Endothelial cell of umbilical vein (primary cell): ENCODE results near the gene MPL. TPM values are rescaled to one million over a fixed set of nuclear protein-coding genes. Genes with fewer than 3 reads are reported as not detected.

ENCODE experiments used
- BruUV-seq: library from RNA; stranded (reverse); fragments of 400-500 nt; replicated peaks from 2 replicates; lab custom pipeline; 2021; lab: Mats Ljungman, UMichigan
- CTCF ChIA-PET: fragments of 300-600, 350-600 bp; sonication (Branson Sonifier 250); formaldehyde crosslinking; loops from one replicate; lab custom pipeline; 2021; ENCODE audit warnings: antibody characterized with exemption, inconsistent platforms; lab: Charles Lee
- POLR2A ChIA-PET: fragments of 300-600, 350-600 bp; sonication (Branson Sonifier 250); formaldehyde crosslinking; loops from one replicate; lab custom pipeline; 2021; ENCODE audit warnings: antibody characterized with exemption, inconsistent platforms; lab: Charles Lee
- DNase-seq: peaks from one replicate; pipeline ENCODE4 v3.0.0-alpha.2; 2011; ENCODE audit warnings: low read depth, low spot score
- FAIRE-seq: peaks from 2 replicates; lab custom pipeline; 2011; peaks lifted over from hg19 to GRCh38; lab: Jason Lieb, UNC
- H2AFZ ChIP-seq: 2 replicates; pipeline ENCODE4 v1.6.0; 2012; ENCODE audit warnings: low read depth, low read length, control low read depth, inconsistent platforms
- H3K27ac ChIP-seq: 2 replicates; pipeline ENCODE4 v1.5.1; 2011; ENCODE audit warnings: low read depth, mild to moderate bottlenecking, control low read depth, low read length, moderate library complexity; ENCODE audit not compliant: insufficient read depth
- H3K27me3 ChIP-seq, 2 experiments: 2 replicates each; pipeline versions ENCODE4 v1.6.0 to v1.6.1; 2011; ENCODE audit warnings: low read length in 2 of 2, mixed read lengths in 1 of 2; ENCODE audit not compliant: control insufficient read depth in 2 of 2, insufficient read depth in 2 of 2
- H3K36me3 ChIP-seq, 2 experiments: 2 replicates in 1 of 2; 3 replicates in 1 of 2; pipeline ENCODE4 v1.5.1; 2011; ENCODE audit warnings: low read length in 2 of 2, mild to moderate bottlenecking in 1 of 2, moderate library complexity in 1 of 2; ENCODE audit not compliant: control insufficient read depth in 2 of 2, insufficient read depth in 2 of 2; ENCODE audit errors: extremely low read depth in 1 of 2
- H3K4me1 ChIP-seq: 3 replicates; pipeline ENCODE4 v1.5.1; 2011; ENCODE audit warnings: mild to moderate bottlenecking, low read length; ENCODE audit not compliant: control insufficient read depth, insufficient read depth; ENCODE audit errors: extremely low read depth
- H3K4me2 ChIP-seq: 2 replicates; pipeline ENCODE4 v1.6.1; 2011; ENCODE audit warnings: low read length, control low read depth, mixed read lengths; ENCODE audit not compliant: insufficient read depth
- H3K4me3 ChIP-seq, 3 experiments: fragments of 200-600 bp in 1 of 3; sonication (generic), shearing (Covaris generic) in 1 of 3; replicated peaks in 1 of 3; 2 replicates each; pipeline ENCODE4 v1.5.1; 2011 to 2016; ENCODE audit warnings: control low read depth in 3 of 3, low read length in 3 of 3, mild to moderate bottlenecking in 2 of 3, inconsistent platforms in 1 of 3, low read depth in 1 of 3, moderate library complexity in 1 of 3; ENCODE audit not compliant: insufficient read depth in 1 of 3
- H3K79me2 ChIP-seq: 2 replicates; pipeline ENCODE4 v1.6.0; 2012; ENCODE audit warnings: low read length, inconsistent platforms; ENCODE audit not compliant: control insufficient read depth, insufficient read depth
- H3K9ac ChIP-seq: replicated peaks from 2 replicates; pipeline ENCODE3; 2011; ENCODE audit warnings: low read length, control low read depth; ENCODE audit not compliant: insufficient read depth; ENCODE audit errors: extremely low read depth
- H3K9me1 ChIP-seq: replicated peaks from 3 replicates; pipeline ENCODE4 v1.6.0; 2011; ENCODE audit warnings: mild to moderate bottlenecking, low read length; ENCODE audit not compliant: control insufficient read depth, insufficient read depth; ENCODE audit errors: extremely low read depth
- H3K9me3 ChIP-seq: replicated peaks from 2 replicates; pipeline ENCODE4 v1.5.1; 2012; ENCODE audit warnings: low read length, inconsistent platforms; ENCODE audit not compliant: control insufficient read depth, insufficient read depth
- H4K20me1 ChIP-seq: replicated peaks from 2 replicates; pipeline ENCODE3; 2011; ENCODE audit warnings: mild to moderate bottlenecking, low read length; ENCODE audit not compliant: control insufficient read depth, insufficient read depth; ENCODE audit errors: extremely low read depth
- EZH2 ChIP-seq: IDR thresholded peaks from 2 replicates; pipeline ENCODE4 v1.6.1; 2012; ENCODE audit warnings: borderline replicate concordance, low read depth, mild to moderate bottlenecking, moderate library complexity, low read length, inconsistent platforms; ENCODE audit not compliant: severe bottlenecking
- FOS ChIP-seq: IDR thresholded peaks from 2 replicates; pipeline ENCODE4 v1.6.1; 2011; ENCODE audit warnings: mild to moderate bottlenecking, low read length, moderate library complexity, borderline replicate concordance; ENCODE audit not compliant: insufficient read depth
- GATA2 ChIP-seq: IDR thresholded peaks from 2 replicates; pipeline ENCODE4 v1.7.0; 2011; ENCODE audit warnings: low read depth, mild to moderate bottlenecking, moderate library complexity, mixed read lengths, low read length; ENCODE audit not compliant: insufficient read length, insufficient read depth
- JUN ChIP-seq: IDR thresholded peaks from 2 replicates; pipeline ENCODE4 v1.6.1; 2011; ENCODE audit warnings: borderline replicate concordance, low read depth; ENCODE audit not compliant: insufficient read length, insufficient read depth
- MAX ChIP-seq: IDR thresholded peaks from 2 replicates; pipeline ENCODE4 v1.6.1; 2011; ENCODE audit not compliant: insufficient read depth, insufficient read length
- MYC ChIP-seq: IDR thresholded peaks from one replicate; pipeline ENCODE4 v1.6.1; 2011; ENCODE audit warnings: mild to moderate bottlenecking, low read depth, low read length
- POLR2A ChIP-seq: IDR thresholded peaks from 2 replicates; pipeline ENCODE4 v1.6.1; 2012; ENCODE audit warnings: low read depth, mild to moderate bottlenecking, control low read depth, low read length
- POLR2AphosphoS5 ChIP-seq: IDR thresholded peaks from 2 replicates; pipeline ENCODE4 v1.6.1; 2012; ENCODE audit warnings: low read depth, mild to moderate bottlenecking, control low read depth, low read length, moderate library complexity; ENCODE audit not compliant: insufficient read depth
- dilution Hi-C: fragments of 300-500 bp; cut with MboI; formaldehyde crosslinking; loops from one replicate; pipeline ENCODE4 v1.15.0; 2019; ENCODE audit warnings: low sequenced_read_pairs; ENCODE audit not compliant: extremely low pct_ligation_motif_present
- intact Hi-C: fragments of 100-400 bp; cut with micrococcal nuclease; formaldehyde crosslinking; loops from one replicate; pipeline ENCODE4 v1.10.0; 2022
- polyA plus RNA-seq, 4 experiments: library from polyadenylated mRNA; depleted of rRNA in 3 of 4; stranded (reverse) in 3 of 4; unstranded in 1 of 4; fragments of >200 nt; gene quantifications; 2 replicates each; pipeline versions ENCODE4 v1.2.1 to v1.2.3, GENCODE V29; 2011 to 2012; ENCODE audit warnings: missing spikeins in 1 of 4
- total RNA-seq: library from RNA; stranded (reverse); gene quantifications from 2 replicates; pipeline ENCODE4 v1.2.3, GENCODE V29; 2021
- TF ChIP-seq, protein P1 (sequence below), 2 donors: IDR thresholded peaks; 1 replicate in 1 of 2; 2 replicates in 1 of 2; pipeline ENCODE4 v1.5.1; 2011; ENCODE audit warnings: low read length in 2 of 2, mild to moderate bottlenecking in 2 of 2, moderate library complexity in 2 of 2, control low read depth in 1 of 2, inconsistent platforms in 1 of 2, low read depth in 1 of 2; ENCODE audit not compliant: insufficient read depth in 1 of 2; ENCODE audit errors: extremely low read depth in 1 of 2

The MPL gene
- total and polyA plus RNA-seq, 2 donors (not counting 3 experiments of a cell fraction or from before 2014, with no cell fraction given): 0.14 to 0.24 TPM

DNA sequence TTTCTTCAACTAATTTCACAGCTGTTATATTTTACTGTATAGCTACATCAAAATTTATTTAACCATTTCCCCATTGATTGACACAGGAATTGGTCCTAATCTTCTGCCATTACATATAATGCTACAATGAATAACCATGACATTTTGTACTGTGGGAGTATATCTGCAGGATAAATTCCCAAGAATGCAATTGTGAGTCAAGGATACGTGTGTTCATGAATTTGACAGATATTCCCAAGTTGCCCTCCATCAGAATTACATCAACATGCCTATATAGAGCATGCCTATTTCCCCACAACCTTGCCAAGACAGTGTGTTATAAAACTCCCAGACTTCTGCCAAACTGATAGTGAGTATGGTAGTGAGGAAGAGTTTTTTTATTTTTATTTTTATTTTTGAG lies 39.6 kb upstream of the MPL start:
- Histone ChIP-seq H3K9me1 (no peaks in the 10 kb centered on the region), H3K9ac (no peak overlapping the region), H2AFZ (no peak overlapping the region), H3K4me1 (peaks cover 47% of the 10 kb centered on the region), H3K4me3 (no peak overlapping the region), H3K4me2 (no peak overlapping the region), H3K79me2 (peaks cover 23% of the 10 kb centered on the region), H3K36me3 (peaks cover 0 to 4% of the 10 kb centered on the region in 2 experiments), H3K27ac (no peak overlapping the region), H3K27me3 (no peaks in the 10 kb centered on the region), H4K20me1 (no peaks in the 10 kb centered on the region), H3K9me3 (no peaks in the 10 kb centered on the region)
- CTCF ChIA-PET: no interaction called here
- dilution Hi-C loops (no loop called here), intact Hi-C loops (no loop called here)
- no TSS peak for BruUV-seq
- DNase-seq: no peak
- no peak for FAIRE-seq
- no peak for TF ChIP-seq EZH2
- TF ChIP-seq JUN: no peak
- TF ChIP-seq MAX: no peak
- no peak for TF ChIP-seq FOS
- no peak for TF ChIP-seq MYC
- no peak for TF ChIP-seq GATA2
- TF ChIP-seq, protein P1, sequence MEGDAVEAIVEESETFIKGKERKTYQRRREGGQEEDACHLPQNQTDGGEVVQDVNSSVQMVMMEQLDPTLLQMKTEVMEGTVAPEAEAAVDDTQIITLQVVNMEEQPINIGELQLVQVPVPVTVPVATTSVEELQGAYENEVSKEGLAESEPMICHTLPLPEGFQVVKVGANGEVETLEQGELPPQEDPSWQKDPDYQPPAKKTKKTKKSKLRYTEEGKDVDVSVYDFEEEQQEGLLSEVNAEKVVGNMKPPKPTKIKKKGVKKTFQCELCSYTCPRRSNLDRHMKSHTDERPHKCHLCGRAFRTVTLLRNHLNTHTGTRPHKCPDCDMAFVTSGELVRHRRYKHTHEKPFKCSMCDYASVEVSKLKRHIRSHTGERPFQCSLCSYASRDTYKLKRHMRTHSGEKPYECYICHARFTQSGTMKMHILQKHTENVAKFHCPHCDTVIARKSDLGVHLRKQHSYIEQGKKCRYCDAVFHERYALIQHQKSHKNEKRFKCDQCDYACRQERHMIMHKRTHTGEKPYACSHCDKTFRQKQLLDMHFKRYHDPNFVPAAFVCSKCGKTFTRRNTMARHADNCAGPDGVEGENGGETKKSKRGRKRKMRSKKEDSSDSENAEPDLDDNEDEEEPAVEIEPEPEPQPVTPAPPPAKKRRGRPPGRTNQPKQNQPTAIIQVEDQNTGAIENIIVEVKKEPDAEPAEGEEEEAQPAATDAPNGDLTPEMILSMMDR (IDR thresholded peaks at IDR 0.05; ENCODE audit: extremely low read depth in 1 of 2, insufficient read depth in 1 of 2, low read depth in 1 of 2, low read length in 2 of 2): no peak
- no peak for TF ChIP-seq POLR2AphosphoS5
- no peak for TF ChIP-seq POLR2A
- POLR2A ChIA-PET: no interaction called here
